IPS-11a (cell line): ENCODE measurements around the gene PGC.

ENCODE experiments used
- H3K4me3 ChIP-seq: one replicate; pipeline ENCODE4 v1.5.1; 2013; ENCODE audit warnings: low read depth, low read length, control low read depth

The PGC gene

DNA sequence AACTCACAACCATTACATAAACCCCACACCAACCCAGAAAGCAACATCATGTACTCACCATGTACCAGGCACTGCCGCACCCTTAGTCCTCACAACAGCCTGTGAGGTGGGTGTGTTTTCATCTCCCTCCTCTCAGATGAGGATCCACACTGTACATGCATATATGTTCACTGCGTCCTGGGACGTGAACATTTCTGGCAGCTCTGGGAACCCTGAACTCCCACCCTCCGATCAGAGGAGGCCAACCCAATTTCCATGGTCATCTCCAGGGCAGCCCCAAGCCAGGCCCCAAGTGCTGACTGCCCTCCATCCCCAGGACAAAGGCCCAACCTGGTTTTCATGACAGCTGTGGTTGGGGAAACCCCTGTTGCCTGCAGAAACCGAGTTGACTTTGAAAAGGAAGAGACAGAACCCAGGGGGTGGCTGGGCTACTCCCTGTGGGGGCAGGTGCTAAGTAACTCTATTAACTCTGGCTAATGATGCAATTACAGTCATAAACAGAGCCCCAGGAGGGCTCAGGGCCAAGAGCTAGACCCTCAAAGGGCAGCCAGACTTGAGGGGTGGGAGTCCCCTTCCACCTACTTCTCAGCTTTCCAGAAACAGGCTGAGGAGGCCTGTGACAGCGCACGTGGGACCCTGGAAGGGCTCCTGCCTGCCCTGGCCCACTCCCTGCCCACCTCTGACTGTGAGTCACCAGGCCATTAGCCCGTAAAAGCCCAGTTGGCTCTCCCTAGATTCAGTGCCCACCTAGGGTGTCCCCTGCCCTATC lies 14.4 kb downstream of the PGC start:
- no peak overlapping the region for H3K4me3 ChIP-seq

- H3K4me3 ChIP-seq, result no peak overlapping the region
These were observed 15.0 kb downstream of the PGC start for GRCh38 chr6:41732149-41732548.

DNA sequence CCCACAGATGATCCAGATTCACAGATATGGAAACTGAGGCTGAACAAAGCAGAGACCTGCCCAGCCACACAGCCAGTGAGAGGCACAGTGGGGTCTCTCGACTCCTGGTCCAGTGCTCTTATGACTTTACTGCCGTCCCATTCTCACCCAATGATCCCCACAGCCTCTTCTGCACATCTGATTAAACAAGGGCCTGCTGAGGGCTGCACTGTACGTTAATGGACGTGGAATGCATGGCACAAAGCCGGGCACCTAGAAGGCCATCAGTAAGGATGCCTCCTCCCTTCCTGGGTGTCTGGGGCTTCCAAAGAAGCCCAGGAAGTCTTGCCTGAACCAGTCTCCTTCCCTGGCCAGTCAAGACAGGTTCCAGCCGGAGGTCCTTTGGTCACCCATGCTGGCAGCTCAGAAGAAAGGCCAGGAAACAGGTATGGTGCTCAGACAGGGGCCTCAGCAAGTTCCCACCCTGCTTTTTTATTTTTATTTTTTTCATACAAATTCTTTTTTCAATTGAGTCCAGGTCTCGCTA lies 15.6 kb downstream of the PGC start:
- H3K4me3 ChIP-seq, result no peak overlapping the region

DNA sequence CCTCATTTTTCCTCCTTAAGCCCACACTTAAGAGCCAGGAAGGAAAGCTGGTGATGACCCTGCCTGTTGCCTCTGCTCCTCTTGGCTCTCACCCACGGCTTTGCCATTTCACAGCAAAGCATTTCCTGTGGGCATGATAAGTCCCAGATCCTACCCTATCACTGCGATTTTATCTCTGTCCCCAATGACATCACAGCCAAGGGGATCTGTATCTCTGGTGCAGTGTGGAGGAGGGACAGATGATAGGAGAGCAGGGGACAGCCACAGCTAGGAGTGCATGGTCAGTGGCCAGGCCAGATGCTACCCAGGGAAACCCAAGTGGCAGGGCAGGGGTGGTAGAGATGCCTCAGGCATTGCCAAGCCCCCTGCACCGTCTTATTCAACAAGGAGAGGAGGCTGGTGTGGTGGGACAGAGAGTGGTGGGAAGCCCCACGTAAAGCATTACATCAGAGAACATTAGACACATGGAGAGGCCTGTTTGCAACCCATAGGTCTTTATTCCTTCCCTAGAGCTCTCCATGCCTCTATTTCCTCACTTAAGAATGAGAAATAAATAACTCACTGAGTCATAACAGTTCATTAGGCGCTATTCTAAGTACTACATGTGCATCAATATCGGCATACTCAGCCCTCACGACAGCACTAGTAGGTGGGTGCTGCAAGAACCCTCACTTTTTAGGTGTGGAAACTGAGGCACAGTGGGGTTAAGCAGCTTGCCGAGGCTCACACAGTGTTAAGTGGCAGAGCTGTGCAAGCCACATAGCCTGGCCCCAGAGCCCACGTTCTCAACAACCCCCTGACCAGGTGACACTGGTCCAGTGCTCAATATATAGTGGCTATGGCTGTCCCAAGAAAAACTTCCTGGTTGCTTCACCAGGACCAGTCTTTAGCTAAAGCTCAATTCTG lies 16.4 kb downstream of the PGC start:
- H3K4me3 ChIP-seq, result no peak overlapping the region

DNA sequence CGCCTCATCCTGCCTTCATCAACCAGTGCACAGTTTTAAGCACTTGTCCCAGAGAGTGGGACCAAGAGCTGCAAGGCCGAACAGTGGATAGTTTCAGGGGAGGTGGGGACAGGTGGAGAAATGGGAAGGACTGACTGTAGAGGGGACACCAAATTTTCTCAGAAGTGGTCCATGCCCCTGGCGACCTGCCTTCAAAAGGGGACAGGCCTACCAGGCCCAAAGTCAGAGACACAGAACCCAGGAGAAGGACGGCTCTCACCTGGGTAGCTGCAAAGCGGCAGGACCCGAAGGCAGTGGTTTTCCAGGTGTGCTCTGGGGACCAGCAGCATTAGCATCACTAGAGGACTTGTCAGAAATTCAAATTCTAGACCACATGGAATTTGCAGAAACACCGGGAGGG lies 17.6 kb downstream of the PGC start:
- no peak overlapping the region for H3K4me3 ChIP-seq

DNA sequence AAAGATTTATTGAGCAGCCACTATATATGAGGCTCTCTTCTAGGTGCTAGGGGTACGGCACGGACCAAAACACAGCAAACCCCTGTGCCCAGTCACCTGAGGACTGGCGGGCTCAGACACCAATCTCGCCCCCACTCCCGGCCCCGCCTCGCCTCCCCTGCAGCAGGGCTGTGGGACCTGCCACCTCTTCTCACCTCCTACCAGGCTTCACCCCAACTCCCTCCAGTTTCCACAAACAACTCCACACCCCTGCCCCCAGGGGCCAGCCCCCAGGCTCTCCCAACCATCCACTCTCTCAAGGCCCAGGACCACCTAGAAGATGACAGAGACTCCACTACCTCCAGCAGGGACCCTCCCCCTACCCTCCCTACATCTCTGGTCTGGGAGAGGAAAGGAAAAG lies 18.2 kb downstream of the PGC start:
- H3K4me3 ChIP-seq, result no peak overlapping the region

GRCh38 chr6:41728073-41728936 lies 18.9 kb downstream of the PGC start:
- H3K4me3 ChIP-seq, result no peak overlapping the region

DNA sequence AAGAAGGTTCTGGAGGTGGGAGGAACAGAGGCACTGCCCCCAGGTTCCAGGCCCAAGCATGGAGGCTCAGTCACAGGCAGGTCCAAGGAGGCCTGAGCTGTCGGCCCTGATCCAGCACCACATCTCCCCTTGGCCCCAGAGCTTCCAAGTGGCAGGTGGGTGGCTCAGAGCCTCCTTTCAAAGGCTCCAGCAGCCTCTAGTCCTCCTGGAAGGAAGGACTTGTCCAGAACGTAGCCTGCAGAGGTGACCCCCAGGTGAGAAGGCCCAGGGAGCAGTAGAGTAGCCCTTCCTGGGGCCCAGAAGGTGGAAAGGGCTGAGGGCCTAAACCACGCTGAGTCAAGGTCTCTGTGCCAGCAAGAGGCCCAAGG lies 19.5 kb downstream of the PGC start:
- H3K4me3 ChIP-seq, result no peak overlapping the region

GRCh38 chr6:41726876-41727275 lies 20.3 kb downstream of the PGC start:
- H3K4me3 ChIP-seq, result no peak overlapping the region

GRCh38 chr6:41724586-41725501 lies 22.4 kb downstream of the PGC start:
- no peak overlapping the region for H3K4me3 ChIP-seq

DNA sequence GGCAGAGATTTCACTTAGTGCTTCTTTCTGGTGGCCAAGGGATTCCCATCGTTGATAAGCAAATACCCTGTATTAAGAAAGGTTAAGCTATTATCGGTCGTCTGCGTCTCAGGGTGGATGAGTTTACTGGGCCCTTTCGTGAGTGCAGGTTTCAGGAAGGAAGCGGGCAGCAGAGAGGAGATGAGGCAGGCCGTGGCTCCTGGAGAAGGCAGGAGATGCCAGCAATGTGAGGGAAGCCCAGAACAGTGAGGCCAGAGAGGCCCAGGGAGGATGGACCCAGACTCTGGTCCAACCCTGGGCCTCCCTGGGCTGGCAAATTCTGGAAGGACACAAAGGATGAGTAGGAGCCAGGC lies 23.0 kb downstream of the PGC start:
- no peak overlapping the region for H3K4me3 ChIP-seq

GRCh38 chr6:41723530-41724227 lies 23.5 kb downstream of the PGC start:
- no peak overlapping the region for H3K4me3 ChIP-seq

DNA sequence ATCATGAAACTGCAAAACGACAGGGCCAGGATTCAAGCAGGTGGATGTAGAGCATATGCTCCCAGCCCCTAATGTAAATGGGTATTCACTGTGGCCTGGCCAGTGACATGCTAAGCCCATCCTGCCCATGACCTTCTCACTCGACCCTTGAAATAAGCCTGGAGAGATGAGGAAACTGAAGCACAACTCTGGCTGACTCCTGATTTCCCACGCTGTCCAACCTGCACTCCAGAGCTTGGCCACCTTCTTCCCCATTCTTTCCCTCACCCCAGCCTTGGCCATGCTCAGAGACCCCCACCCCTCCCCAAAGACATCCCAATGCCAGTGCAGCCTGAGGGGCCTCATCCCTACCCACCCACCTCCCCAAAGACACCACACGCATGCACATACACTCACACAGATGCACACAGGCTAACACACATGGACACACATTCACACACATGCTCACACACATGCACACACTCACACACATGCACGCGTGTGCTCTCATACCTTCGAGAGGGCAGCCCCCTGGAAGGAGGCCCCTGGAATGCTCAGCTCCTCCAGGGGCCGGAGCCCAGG lies 24.1 kb downstream of the PGC start:
- H3K4me3 ChIP-seq, result no peak overlapping the region

GRCh38 chr6:41721414-41721813 lies 25.8 kb downstream of the PGC start:
- H3K4me3 ChIP-seq, result no peak overlapping the region

- H3K4me3 ChIP-seq, result no peak overlapping the region
These were observed 26.4 kb downstream of the PGC start for GRCh38 chr6:41720783-41721182.

DNA sequence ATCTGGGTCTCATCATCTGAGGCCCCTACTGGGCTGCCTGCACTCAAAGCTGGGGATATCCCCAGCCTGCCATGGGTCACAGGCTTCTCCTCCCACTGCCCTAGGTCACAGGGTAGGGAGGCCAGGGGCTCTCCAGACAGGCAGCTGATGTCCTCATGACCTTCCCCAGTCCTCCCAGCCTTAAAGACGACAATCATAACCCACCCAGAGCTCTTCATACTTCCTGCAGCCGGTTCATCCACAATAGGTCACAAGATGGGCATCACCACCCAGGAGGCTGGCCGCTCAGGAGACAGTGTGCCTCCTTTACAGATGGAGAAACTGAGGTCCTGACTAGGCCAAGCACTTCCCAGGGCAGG lies 27.0 kb downstream of the PGC start:
- no peak overlapping the region for H3K4me3 ChIP-seq

DNA sequence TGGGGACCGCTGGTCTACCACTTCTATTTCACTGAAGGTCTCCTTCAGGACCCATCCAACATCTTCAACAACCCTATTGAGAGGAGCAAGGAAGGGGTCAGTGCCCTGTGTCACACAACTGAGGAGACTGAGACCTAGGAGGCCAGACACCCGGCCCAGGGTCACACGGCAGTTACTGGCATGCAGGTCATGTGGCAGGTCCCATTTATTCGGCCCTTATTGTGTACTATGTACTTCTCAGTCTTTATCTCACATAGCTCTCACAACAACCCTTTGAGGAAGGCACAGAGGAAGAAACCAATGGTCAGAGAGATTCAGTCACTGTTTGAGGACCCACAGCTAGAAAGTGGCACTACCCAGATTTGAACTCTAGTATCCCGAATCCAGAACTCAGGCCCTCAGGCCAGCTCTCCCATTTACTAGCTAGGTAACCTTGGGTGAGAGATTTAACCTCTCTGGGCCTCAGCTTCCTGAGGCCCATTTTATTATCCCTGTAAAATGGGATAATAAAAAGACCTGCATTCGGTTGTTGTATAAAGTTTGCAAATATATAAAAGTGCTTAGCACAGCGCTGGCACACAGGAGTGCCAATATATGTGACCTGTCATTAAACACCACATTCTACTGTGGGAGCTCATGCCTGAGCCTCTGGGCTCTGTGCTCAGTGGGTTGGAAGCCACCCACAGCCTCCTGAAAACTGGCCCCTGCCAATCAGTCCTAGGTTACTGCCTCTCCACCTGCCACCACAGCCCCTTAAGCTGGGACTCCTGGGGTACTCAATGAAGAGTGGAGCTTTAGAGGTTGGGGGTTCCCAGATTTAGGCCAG lies 27.5 kb downstream of the PGC start:
- H3K4me3 ChIP-seq, result no peak overlapping the region

GRCh38 chr6:41718828-41719227 lies 28.4 kb downstream of the PGC start:
- H3K4me3 ChIP-seq, result no peak overlapping the region

GRCh38 chr6:41717392-41717736 lies 29.8 kb downstream of the PGC start:
- H3K4me3 ChIP-seq, result no peak overlapping the region
